Sigmoid colon (tissue), 3 donors: ENCODE data around the gene TAS1R2.

Source experiments
- POLR2A ChIP-seq, 2 donors: fragments of 450-650 bp; IDR thresholded peaks; one replicate each; pipeline ENCODE4 v1.6.1; 2016; ENCODE audit warnings: antibody characterized with exemption in 2 of 2, mild to moderate bottlenecking in 2 of 2, moderate library complexity in 2 of 2
- TF ChIP-seq, protein P1 (sequence below), 4 experiments: fragments of 450-650 bp in 3 of 4; fragments of 200-600 bp in 1 of 4; IDR thresholded peaks; one replicate each; pipeline ENCODE4 v1.5.1; 2016 to 2019; ENCODE audit warnings: antibody characterized with exemption in 4 of 4, mild to moderate bottlenecking in 3 of 4, moderate library complexity in 2 of 4

DNA sequence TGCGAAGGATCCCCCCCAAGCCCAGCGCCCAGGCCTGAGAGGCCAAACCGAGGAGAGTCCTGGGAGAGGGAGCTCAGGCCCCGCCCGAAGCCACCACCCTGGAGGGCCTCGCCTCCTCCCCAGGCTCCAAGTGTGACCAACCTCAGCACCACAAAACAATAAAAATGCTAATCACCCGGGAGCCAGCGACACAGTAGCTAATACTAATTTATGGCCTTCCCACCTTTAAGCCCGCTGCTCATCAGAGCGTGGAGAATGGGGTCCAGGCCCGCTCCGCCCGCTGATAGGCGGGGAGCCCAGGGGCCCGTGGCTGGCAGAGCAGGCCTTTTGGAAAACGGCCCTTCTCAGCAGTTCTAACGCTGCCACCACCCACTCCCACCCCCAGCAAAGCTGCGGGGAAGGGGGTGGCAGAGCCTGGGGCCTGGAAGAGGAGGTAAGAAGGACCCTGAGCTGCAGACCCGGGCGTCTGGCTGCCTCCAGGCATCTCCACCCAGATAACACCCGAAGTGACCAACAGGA, 20.4 kb upstream of the TAS1R2 start:
- TF ChIP-seq, protein P1, sequence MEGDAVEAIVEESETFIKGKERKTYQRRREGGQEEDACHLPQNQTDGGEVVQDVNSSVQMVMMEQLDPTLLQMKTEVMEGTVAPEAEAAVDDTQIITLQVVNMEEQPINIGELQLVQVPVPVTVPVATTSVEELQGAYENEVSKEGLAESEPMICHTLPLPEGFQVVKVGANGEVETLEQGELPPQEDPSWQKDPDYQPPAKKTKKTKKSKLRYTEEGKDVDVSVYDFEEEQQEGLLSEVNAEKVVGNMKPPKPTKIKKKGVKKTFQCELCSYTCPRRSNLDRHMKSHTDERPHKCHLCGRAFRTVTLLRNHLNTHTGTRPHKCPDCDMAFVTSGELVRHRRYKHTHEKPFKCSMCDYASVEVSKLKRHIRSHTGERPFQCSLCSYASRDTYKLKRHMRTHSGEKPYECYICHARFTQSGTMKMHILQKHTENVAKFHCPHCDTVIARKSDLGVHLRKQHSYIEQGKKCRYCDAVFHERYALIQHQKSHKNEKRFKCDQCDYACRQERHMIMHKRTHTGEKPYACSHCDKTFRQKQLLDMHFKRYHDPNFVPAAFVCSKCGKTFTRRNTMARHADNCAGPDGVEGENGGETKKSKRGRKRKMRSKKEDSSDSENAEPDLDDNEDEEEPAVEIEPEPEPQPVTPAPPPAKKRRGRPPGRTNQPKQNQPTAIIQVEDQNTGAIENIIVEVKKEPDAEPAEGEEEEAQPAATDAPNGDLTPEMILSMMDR (IDR thresholded peaks at IDR 0.05) = no peak
- no peak for TF ChIP-seq POLR2A (IDR thresholded peaks at IDR 0.05)
